Measurements from ENCODE around the gene SHLD2.

The SHLD2 gene

GRCh38 chr10:87090779-87091178, 4.2 kb upstream of the SHLD2 start:
- Histone ChIP-seq H3F3A (ENCODE audit: insufficient read depth, low read length) (peaks cover 10% of the 10 kb centered on the region), H3K27me3 (replicated peaks; ENCODE audit: insufficient read depth, low read length) (no peaks in the 10 kb centered on the region), H3K4me2 (ENCODE audit: low read depth, low read length) (no peak overlapping the region), H3K9me2 (replicated peaks; ENCODE audit: insufficient read depth, low read length) (no peaks in the 10 kb centered on the region), H3K4me3 (ENCODE audit: low read length) (no peak overlapping the region), H4K20me1 (ENCODE audit: insufficient read depth, low read length) (peaks cover 17% of the 10 kb centered on the region; the same call in 1 of the 2 replicates), H3K79me2 (ENCODE audit: low read length) (peaks cover 83% of the 10 kb centered on the region), H2AFZ (ENCODE audit: low read length) (no peak overlapping the region), H3K27ac (ENCODE audit: low read length) (no peak overlapping the region), H3K9me3 (replicated peaks; ENCODE audit: insufficient read depth, low read length) (no peaks in the 10 kb centered on the region), H3K4me1 (ENCODE audit: low read length) (peaks cover 7% of the 10 kb centered on the region; the same call in 1 of the 2 replicates), H3K9ac (ENCODE audit: low read length) (no peak overlapping the region), H3K36me3 (replicated peaks; ENCODE audit: insufficient read depth, low read length) (no peaks in the 10 kb centered on the region)
- no peak for TF ChIP-seq EZH2phosphoT487 (IDR thresholded peaks at IDR 0.05; ENCODE audit: low read length)
- TF ChIP-seq EZH2 (optimal IDR thresholded peaks at IDR 0.05; ENCODE audit: low read depth, low read length) = no peak
- no peak for TF ChIP-seq CTCF (IDR thresholded peaks at IDR 0.05; ENCODE audit: low read length)
- DNase-seq = no peak

GRCh38 chr10:87092376-87092860, 2.6 kb upstream of the SHLD2 start:
- H3K4me3 ChIP-seq (ENCODE audit: low read length) = peak overlapping the region; percentile 82
- peak overlapping the region; percentile 93 for H3K4me2 ChIP-seq (ENCODE audit: low read depth, low read length)
- no peak overlapping the region for H2AFZ ChIP-seq (ENCODE audit: low read length)
- no peaks in the 10 kb centered on the region for H3K9me2 ChIP-seq (replicated peaks; ENCODE audit: insufficient read depth, low read length)
- H3K36me3 ChIP-seq (replicated peaks; ENCODE audit: insufficient read depth, low read length) = no peaks in the 10 kb centered on the region
- TF ChIP-seq CTCF (IDR thresholded peaks at IDR 0.05; ENCODE audit: low read length) = no peak
- TF ChIP-seq EZH2phosphoT487 (IDR thresholded peaks at IDR 0.05; ENCODE audit: low read length) = no peak
- no peak for TF ChIP-seq EZH2 (optimal IDR thresholded peaks at IDR 0.05; ENCODE audit: low read depth, low read length)
- no peaks in the 10 kb centered on the region for H3K9me3 ChIP-seq (replicated peaks; ENCODE audit: insufficient read depth, low read length)
- no peaks in the 10 kb centered on the region for H3K27me3 ChIP-seq (replicated peaks; ENCODE audit: insufficient read depth, low read length)
- peak overlapping the region; percentile 69; the same call in 1 of the 2 replicates for H3K27ac ChIP-seq (ENCODE audit: low read length)
- peaks cover 86% of the 10 kb centered on the region for H3K79me2 ChIP-seq (ENCODE audit: low read length)
- peaks cover 17% of the 10 kb centered on the region; the same call in 1 of the 2 replicates for H4K20me1 ChIP-seq (ENCODE audit: insufficient read depth, low read length)
- no peak for DNase-seq
- peak overlapping the region; percentile 14; the same call in 1 of the 2 replicates for H3K9ac ChIP-seq (ENCODE audit: low read length)
- peaks cover 10% of the 10 kb centered on the region for H3F3A ChIP-seq (ENCODE audit: insufficient read depth, low read length)
- peaks cover 13% of the 10 kb centered on the region for H3K4me1 ChIP-seq (ENCODE audit: low read length)

GRCh38 chr10:87092861-87093631, 2.0 kb upstream of the SHLD2 start:
- H3K79me2 ChIP-seq (ENCODE audit: low read length) = peaks cover 84% of the 10 kb centered on the region
- H4K20me1 ChIP-seq (ENCODE audit: insufficient read depth, low read length) = peaks cover 17% of the 10 kb centered on the region; the same call in 1 of the 2 replicates
- 0 out of 2 replicates have a peak overlapping the region, but pooled peaks have one; percentile 64 for H2AFZ ChIP-seq (ENCODE audit: low read length)
- H3K9ac ChIP-seq (ENCODE audit: low read length) = peak overlapping the region; percentile 74
- H3K4me2 ChIP-seq (ENCODE audit: low read depth, low read length) = peak overlapping the region; percentile 93
- DNase-seq = peak; percentile 82
- H3K27me3 ChIP-seq (replicated peaks; ENCODE audit: insufficient read depth, low read length) = no peaks in the 10 kb centered on the region
- peak overlapping the region; percentile 82 for H3K4me3 ChIP-seq (ENCODE audit: low read length)
- no peak for TF ChIP-seq EZH2 (optimal IDR thresholded peaks at IDR 0.05; ENCODE audit: low read depth, low read length)
- peak; percentile 46 for TF ChIP-seq CTCF (IDR thresholded peaks at IDR 0.05; ENCODE audit: low read length)
- no peaks in the 10 kb centered on the region for H3K9me2 ChIP-seq (replicated peaks; ENCODE audit: insufficient read depth, low read length)
- no peaks in the 10 kb centered on the region for H3K36me3 ChIP-seq (replicated peaks; ENCODE audit: insufficient read depth, low read length)
- H3F3A ChIP-seq (ENCODE audit: insufficient read depth, low read length) = peaks cover 10% of the 10 kb centered on the region
- H3K4me1 ChIP-seq (ENCODE audit: low read length) = peaks cover 13% of the 10 kb centered on the region
- H3K9me3 ChIP-seq (replicated peaks; ENCODE audit: insufficient read depth, low read length) = no peaks in the 10 kb centered on the region
- peak overlapping the region; percentile 69 for H3K27ac ChIP-seq (ENCODE audit: low read length)

Measured in MM.1S (cell line).